Measurements from ENCODE around the gene DHX15.
A peak's percentile ranks its signal among the peaks of the same experiment; 100 is the strongest.

DHX15 gene

GRCh38 chr4:24584211-24584850 lies at the start of gene DHX15:
TSS of gene DHX15 (minus strand) at chr4:24584554. CDS start at chr4:24584393, 161 bp downstream.
- DNase-seq = peak; percentile 97

DNA sequence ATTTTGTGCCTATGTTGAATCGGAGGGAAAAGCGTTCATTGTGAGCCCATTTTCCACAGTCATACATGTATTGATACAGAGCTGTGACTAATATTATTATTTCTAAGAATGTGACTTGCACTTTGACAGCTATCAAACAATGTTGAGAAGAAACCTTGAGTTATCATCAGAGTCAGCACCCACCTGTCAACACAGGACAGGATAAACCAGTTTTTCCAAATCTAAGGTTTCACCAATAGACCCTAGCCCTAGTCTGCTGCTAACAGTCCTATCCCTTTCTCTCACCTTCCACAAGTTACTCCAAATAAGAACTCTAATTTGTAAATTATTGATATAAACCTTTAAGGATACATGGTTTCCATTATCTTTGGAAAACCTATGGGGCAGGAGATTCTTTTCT lies 47.7 kb upstream of the DHX15 start:
- DNase-seq = no peak

DNA sequence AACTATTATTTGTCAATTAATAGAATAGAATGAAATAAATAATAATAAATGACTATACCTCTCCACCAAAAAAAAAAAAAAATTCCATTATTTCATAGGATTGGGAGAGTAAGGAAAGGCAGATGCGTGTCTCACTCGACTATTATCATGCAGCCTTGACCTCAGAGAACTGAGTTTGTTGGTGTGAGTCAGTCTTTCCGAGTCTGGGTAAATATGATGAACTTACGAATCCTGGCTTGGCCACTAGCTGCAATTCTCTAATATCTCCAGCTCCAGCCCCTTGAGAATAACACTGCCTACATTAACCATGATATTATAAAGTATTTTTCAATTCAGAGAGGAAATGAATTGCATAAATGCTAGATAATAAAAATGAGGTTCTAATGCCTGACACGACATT lies 46.6 kb upstream of the DHX15 start:
- DNase-seq = peak; percentile 29

- no peak for DNase-seq
Observed at GRCh38 chr4:24625091-24625490, 40.7 kb upstream of the DHX15 start.

DNA sequence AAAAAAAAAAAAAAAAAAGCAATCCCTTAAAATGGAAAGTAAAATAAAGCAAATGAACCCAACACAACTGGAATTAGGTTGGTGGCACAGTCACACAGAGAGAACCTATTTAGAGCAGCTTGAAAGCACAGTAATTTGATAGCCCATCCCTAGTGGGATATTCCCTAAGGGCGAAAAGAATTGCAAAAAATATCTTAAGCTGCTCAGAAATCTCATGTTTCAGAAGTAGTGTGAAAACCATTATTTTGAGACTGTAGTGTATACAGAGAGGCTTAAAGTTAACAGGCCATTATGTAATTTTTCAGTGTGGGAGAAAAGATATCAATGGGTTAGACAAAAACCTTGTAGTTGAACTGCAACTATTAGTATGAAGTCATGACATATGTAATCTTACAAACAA lies 40.0 kb upstream of the DHX15 start:
- DNase-seq = no peak

- no peak for DNase-seq
Observed at GRCh38 chr4:24622146-24622834, 37.9 kb upstream of the DHX15 start.

DNA sequence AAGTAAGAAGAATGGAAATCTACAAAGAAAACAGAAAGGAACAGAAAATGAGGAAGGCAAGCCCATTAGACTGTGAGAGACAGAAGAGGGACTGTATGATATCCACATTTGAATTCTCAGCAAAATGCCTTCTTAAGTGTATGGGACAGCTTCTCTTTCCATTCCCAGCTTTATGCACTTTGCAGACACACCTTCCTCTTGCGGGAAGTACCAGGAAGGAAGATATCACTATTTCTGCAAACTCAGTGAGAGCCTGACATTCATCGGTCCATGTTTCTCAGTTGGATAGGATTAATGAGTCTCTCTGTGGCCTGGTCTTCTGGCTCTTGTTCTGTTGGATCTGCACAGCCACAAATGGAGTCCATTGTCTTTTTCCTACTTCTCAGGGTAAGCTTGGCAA lies 31.6 kb upstream of the DHX15 start:
- no peak for DNase-seq

DNA sequence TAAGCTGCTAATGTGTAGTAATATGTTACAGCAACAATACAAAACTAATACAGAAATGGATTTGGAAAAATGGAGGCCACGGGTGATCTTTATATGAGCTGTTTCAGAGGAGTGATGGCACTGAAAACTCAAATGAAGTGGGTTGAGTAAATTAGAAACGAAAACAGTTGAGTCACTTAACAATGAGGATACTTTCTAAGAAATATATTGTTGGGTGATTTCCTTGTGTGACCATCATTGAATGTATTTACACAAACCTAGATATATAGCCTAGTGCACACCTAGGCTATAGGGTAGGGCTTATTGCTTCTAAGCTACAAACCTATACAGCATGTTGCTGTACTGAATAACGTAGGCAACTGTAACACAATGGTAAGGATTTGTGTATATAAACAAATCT lies 30.5 kb upstream of the DHX15 start:
- DNase-seq = no peak

DNA sequence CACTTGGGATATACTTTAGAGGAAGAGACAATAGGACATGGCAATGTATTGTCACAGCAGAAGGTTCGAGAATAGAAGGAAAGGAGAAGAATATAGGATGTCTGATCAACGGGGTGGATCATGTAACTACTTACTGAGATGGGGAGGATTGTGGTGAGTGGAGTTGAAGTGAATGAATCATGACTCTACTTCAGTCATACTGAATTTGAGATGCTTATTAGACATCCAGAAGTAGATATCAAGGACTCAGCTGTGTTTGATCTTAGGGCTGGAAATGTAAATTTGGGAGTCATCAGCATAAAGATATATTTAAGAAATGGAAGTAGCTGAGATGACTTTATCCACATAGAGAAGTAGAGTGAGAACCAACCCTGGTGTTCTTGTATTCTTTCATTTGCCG lies 29.1 kb upstream of the DHX15 start:
- no peak for DNase-seq

GRCh38 chr4:24611575-24611974 lies 27.2 kb upstream of the DHX15 start:
- DNase-seq = no peak

GRCh38 chr4:24607334-24607733 lies 23.0 kb upstream of the DHX15 start:
- DNase-seq = no peak

GRCh38 chr4:24605216-24605615 lies 20.9 kb upstream of the DHX15 start:
- DNase-seq = no peak

- no peak for DNase-seq
Observed at GRCh38 chr4:24604558-24605214, 20.3 kb upstream of the DHX15 start.

GRCh38 chr4:24603343-24603742 lies 19.0 kb upstream of the DHX15 start:
- no peak for DNase-seq

DNA sequence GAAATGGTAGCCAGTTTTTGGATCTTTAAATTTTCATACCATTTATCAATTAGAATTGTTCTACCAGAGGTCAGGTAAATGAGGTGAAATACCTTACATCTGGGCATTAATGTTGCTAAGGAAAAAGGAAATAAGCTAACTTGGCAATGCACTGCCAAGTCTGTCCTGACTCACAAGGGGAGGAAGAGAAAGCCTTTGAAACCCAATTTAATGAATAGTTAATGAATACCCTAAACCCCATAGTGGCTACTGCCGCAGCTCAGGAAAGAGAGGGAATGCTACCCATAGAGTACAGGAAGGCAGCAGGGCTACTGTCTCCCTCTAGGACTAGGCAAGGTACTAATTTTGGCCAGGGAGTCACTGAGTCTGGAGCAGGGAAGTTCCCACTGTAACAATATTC lies 16.8 kb upstream of the DHX15 start:
- DNase-seq = no peak

GRCh38 chr4:24599275-24599674 lies 14.9 kb upstream of the DHX15 start:
- DNase-seq = no peak

GRCh38 chr4:24598025-24598424 lies 13.7 kb upstream of the DHX15 start:
- no peak for DNase-seq

DNA sequence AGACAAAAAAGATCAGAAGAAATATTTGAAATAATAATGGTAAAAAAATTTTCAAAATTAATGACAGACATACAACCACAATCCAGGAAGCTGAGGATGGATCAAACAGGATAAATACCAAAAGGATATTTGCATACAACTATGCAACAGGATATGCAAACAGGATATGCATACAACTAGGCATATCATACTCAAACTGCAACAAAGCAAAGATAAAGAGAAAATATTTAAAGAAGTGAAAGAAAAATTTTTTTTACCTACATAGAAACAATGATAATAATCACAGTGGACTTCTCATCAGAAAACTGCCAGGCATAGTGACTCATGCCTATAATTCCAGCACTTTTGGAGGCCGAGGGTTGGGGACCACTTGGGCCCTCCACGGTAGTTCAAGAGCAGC lies 11.3 kb upstream of the DHX15 start:
- DNase-seq = no peak

DNA sequence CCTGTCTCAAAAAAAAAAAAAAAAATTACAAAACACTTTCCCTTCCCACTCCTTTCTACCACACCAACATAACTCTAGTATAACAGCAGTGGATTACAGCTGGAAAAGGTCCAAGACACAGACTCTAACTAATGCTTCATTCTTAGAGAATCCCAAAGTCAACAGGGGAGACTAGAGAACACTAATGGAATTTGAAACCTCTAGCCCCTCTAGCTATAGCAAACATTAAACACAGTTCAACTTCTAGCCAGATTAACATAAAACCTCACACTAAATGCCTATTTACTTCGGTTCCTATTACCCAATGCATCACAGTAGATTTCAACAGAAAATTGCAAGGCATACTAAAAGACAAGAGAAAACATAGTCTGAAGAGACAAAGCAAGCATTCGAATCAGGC lies 10.5 kb upstream of the DHX15 start:
- peak; percentile 55 for DNase-seq

- DNase-seq = no peak
Observed at GRCh38 chr4:24589448-24589847, 5.1 kb upstream of the DHX15 start.

GRCh38 chr4:24588216-24588954 lies 4.0 kb upstream of the DHX15 start:
- no peak for DNase-seq

GRCh38 chr4:24583451-24584210 lies 723 bp downstream of the DHX15 start:
- DNase-seq = peak; percentile 54
